Sigmoid colon (tissue), 7 donors: ENCODE results near the gene HAUS5. TPM values are rescaled to one million over a fixed set of nuclear protein-coding genes. Genes with fewer than 3 reads are reported as not detected.
"Not testable (repeated sequence)": the region's sequence is repeated elsewhere in the genome, so short reads cannot be mapped to it uniquely, and the experiment has no call there.

ENCODE experiments used
- DNase-seq: peaks from one replicate; pipeline ENCODE4 v3.0.0-alpha.2; 2019
- H3K27ac ChIP-seq, 4 donors: fragments of 200-600 bp; sonication (generic); one replicate each; pipeline ENCODE4 v1.5.1; 2016 to 2019; ENCODE audit warnings: mild to moderate bottlenecking in 1 of 4
- H3K27me3 ChIP-seq, 3 donors: fragments of 200-600 bp; sonication (generic); one replicate each; pipeline ENCODE4 v1.5.1; 2019; ENCODE audit warnings: mild to moderate bottlenecking in 1 of 3
- H3K36me3 ChIP-seq, 4 donors: fragments of 200-600 bp; sonication (generic); one replicate each; pipeline ENCODE4 v1.5.1; 2016 to 2019
- H3K4me1 ChIP-seq, 4 donors: fragments of 200-600 bp; sonication (generic); one replicate each; pipeline ENCODE4 v1.5.1; 2017 to 2019
- H3K4me3 ChIP-seq, 4 donors: fragments of 200-600 bp; sonication (generic); one replicate each; pipeline ENCODE4 v1.5.1; 2017 to 2019; ENCODE audit warnings: mild to moderate bottlenecking in 2 of 4, moderate library complexity in 1 of 4
- H3K9me3 ChIP-seq, 4 donors: fragments of 200-600 bp in 3 of 4; sonication (generic) in 3 of 4; one replicate each; pipeline versions ENCODE4 v1.5.1 to v1.6.1; 2013 to 2019
- EP300 ChIP-seq, 4 donors: sonication (generic); formaldehyde crosslinking; IDR thresholded peaks; one replicate each; pipeline ENCODE4 v1.6.1; 2017; ENCODE audit warnings: antibody characterized with exemption in 4 of 4
- POLR2A ChIP-seq, 2 donors: fragments of 450-650 bp; IDR thresholded peaks; one replicate each; pipeline ENCODE4 v1.6.1; 2016; ENCODE audit warnings: antibody characterized with exemption in 2 of 2, mild to moderate bottlenecking in 2 of 2, moderate library complexity in 2 of 2
- POLR2AphosphoS5 ChIP-seq, 4 donors: sonication (generic); formaldehyde crosslinking; IDR thresholded peaks; one replicate each; pipeline ENCODE4 v1.6.1; 2017; ENCODE audit warnings: antibody characterized with exemption in 4 of 4
- WGBS, 2 donors: extraction: QIAGEN DNeasy Blood & Tissue Kit; methylation state at CpG; one replicate each; pipeline ENCODE4 v1.1.7; 2013; 5-methylcytosine and 5-hydroxymethylcytosine counted together
- intact Hi-C: fragments of 100-400 bp; cut with DNase I; formaldehyde crosslinking; loops from one replicate; pipeline ENCODE4 v1.15.1; 2023
- polyA plus RNA-seq, 3 donors: library from polyadenylated mRNA; stranded (reverse); fragments of 200-250 nt; gene quantifications; one replicate each; pipeline ENCODE4 v1.2.3, GENCODE V29; 2013
- total RNA-seq, 4 donors: library from RNA; depleted of rRNA; stranded (reverse); fragments of >200 nt; gene quantifications; one replicate each; pipeline ENCODE4 v1.1.0, GENCODE V29; 2016
- TF ChIP-seq, protein P1 (sequence below), 4 experiments: fragments of 450-650 bp in 3 of 4; fragments of 200-600 bp in 1 of 4; IDR thresholded peaks; one replicate each; pipeline ENCODE4 v1.5.1; 2016 to 2019; ENCODE audit warnings: antibody characterized with exemption in 4 of 4, mild to moderate bottlenecking in 3 of 4, moderate library complexity in 2 of 4
- donor health status: healthy with polysubstance abuse.
- donor health status: Bipolar disorder and iron deficiency.
- donor health status: healthy.

HAUS5 gene
- total and polyA plus RNA-seq, 7 donors, result 1.2 to 14.8 (median 5.6) TPM

DNA sequence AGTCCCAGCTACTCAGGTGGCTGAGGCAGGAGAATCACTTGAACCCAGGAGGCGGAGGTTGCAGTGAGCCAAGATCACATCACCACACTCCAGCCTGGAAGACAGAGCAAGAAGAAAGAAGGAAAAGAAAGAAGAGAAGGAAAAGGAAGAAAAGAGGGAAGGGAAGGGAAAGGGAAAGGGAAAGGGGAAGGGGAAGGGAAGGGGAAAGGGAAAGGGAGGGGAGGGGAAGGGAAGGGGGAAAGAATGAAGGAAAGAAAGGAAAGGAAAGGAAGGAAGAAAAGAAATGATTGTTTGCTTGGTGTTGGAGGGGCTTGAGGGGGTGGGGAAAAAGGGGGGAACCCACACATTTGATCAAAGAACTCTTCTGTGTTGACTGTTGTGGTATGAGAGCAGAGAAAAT is 16.6 kb upstream of the HAUS5 start:
- no peak overlapping the region for H3K4me3 ChIP-seq
- no peaks in the 10 kb centered on the region for H3K9me3 ChIP-seq
- no peaks in the 10 kb centered on the region for H3K36me3 ChIP-seq
- H3K27me3 ChIP-seq, result peaks cover 0 to 19% (median 0%) of the 10 kb centered on the region in 3 donors
- no peaks in the 10 kb centered on the region for H3K4me1 ChIP-seq
- 92 to 97% methylated on average over 1 of the region's 1 CpG for WGBS, 2 donors
- TF ChIP-seq POLR2A (IDR thresholded peaks at IDR 0.05), result no peak
- no peak for TF ChIP-seq EP300 (IDR thresholded peaks at IDR 0.05)
- TF ChIP-seq, protein P1, sequence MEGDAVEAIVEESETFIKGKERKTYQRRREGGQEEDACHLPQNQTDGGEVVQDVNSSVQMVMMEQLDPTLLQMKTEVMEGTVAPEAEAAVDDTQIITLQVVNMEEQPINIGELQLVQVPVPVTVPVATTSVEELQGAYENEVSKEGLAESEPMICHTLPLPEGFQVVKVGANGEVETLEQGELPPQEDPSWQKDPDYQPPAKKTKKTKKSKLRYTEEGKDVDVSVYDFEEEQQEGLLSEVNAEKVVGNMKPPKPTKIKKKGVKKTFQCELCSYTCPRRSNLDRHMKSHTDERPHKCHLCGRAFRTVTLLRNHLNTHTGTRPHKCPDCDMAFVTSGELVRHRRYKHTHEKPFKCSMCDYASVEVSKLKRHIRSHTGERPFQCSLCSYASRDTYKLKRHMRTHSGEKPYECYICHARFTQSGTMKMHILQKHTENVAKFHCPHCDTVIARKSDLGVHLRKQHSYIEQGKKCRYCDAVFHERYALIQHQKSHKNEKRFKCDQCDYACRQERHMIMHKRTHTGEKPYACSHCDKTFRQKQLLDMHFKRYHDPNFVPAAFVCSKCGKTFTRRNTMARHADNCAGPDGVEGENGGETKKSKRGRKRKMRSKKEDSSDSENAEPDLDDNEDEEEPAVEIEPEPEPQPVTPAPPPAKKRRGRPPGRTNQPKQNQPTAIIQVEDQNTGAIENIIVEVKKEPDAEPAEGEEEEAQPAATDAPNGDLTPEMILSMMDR (IDR thresholded peaks at IDR 0.05), result no peak
- no peak for TF ChIP-seq POLR2AphosphoS5 (IDR thresholded peaks at IDR 0.05)
- intact Hi-C loops, result no loop called here
- H3K27ac ChIP-seq, result no peak overlapping the region
- no peak for DNase-seq

DNA sequence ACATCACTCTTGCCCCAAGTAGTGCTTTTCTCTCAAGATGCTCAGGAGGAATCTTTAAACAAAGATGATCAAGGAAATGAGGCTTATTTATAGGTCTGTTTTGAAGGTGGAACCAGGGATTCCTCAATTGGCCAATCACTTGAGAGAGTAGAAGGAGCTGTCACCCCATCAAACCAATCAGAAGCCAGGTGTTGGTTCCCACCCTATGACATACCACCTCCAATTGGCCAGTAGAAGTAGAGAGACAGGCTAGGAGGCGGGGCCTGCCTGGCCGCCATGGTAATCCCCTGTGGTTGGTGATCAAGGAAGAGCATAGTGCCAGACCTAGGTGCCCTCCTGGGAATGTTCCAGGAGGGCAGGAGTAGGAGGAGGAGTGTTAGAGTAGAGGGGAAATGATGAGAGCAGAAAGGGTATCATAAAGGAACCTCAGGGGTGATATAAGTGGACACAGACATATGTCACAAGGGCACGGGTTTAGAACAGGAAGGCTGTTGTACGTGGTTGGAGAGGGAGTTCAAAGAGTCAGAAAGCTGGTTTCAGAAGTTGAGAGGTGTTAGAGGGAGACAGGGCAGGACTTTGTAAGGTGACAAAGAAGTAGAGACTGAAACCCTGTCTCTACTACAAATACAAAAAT is 16.1 kb upstream of the HAUS5 start:
- 65 to 73% methylated on average over 4 of the region's 4 CpGs for WGBS, 2 donors

DNA sequence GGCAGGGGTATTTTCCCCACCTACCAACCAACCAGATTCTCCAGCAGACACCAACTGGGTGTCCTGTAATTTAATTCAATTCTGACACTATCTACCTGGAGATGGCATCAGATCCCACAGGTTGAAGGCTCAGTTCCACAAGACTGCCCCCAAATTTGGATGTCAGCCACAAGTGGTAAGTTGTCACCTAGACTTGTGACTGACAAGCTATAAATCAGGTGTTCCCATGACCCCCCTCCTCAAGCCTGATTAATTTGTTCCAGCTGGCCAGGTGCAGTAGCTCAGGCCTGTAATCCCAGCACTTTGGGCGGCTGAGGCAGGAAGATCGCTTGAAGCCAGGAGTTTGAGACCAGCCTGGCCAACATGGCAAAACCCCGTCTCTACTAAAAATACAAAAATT is 10.6 kb upstream of the HAUS5 start:
- TF ChIP-seq EP300 (IDR thresholded peaks at IDR 0.05), result no peak
- no peak for TF ChIP-seq POLR2A (IDR thresholded peaks at IDR 0.05)
- TF ChIP-seq, protein P1 (IDR thresholded peaks at IDR 0.05), result no peak
- TF ChIP-seq POLR2AphosphoS5 (IDR thresholded peaks at IDR 0.05), result no peak
- DNase-seq, result no peak

More for the DNA sequence above, 16.1 kb upstream of the HAUS5 start:
- Histone ChIP-seq H3K9me3 (no peaks in the 10 kb centered on the region), H3K4me1 (no peaks in the 10 kb centered on the region), H3K27ac (no peak overlapping the region), H3K27me3 (peaks cover 0 to 19% (median 0%) of the 10 kb centered on the region in 3 donors), H3K36me3 (no peaks in the 10 kb centered on the region), H3K4me3 (no peak overlapping the region)
- intact Hi-C loops, result no loop called here
- TF ChIP-seq POLR2A (IDR thresholded peaks at IDR 0.05), result no peak
- TF ChIP-seq, protein P1 (IDR thresholded peaks at IDR 0.05), result no peak
- TF ChIP-seq EP300 (IDR thresholded peaks at IDR 0.05), result no peak
- no peak for TF ChIP-seq POLR2AphosphoS5 (IDR thresholded peaks at IDR 0.05)
- no peak for DNase-seq

DNA sequence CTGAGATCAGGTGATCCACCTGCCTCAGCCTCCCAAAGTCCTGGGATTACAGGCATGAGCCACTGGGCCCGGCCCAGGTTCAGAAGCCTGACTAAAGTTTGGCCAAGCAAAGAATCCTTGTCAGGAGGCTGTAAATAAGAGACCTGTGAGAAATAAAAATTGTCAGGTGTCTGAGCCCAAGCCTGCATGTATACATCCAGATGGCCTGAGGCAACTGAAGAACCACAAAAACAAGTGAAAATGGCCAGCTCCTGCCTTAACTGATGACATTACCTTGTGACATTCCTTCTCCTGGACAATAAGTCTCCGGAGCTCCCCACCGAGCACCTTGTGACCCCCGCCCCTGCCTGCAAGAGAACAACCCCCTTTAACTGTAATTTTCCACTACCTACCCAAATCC is 8.1 kb upstream of the HAUS5 start:
- H3K9me3 ChIP-seq, H3K27me3 ChIP-seq, H3K4me3 ChIP-seq, intact Hi-C loops, DNase-seq, H3K27ac ChIP-seq, H3K4me1 ChIP-seq, H3K36me3 ChIP-seq: not testable (repeated sequence)
- 84 to 88% methylated on average over 4 of the region's 4 CpGs for WGBS, 2 donors

More for the DNA sequence above, 10.6 kb upstream of the HAUS5 start:
- Histone ChIP-seq H3K4me3 (no peak overlapping the region), H3K9me3 (no peaks in the 10 kb centered on the region), H3K27me3 (no peaks in the 10 kb centered on the region), H3K27ac (no peak overlapping the region), H3K4me1 (no peaks in the 10 kb centered on the region), H3K36me3 (no peaks in the 10 kb centered on the region)
- 91 to 93% methylated on average over 3 of the region's 3 CpGs for WGBS, 2 donors
- intact Hi-C loops, result no loop called here

DNA sequence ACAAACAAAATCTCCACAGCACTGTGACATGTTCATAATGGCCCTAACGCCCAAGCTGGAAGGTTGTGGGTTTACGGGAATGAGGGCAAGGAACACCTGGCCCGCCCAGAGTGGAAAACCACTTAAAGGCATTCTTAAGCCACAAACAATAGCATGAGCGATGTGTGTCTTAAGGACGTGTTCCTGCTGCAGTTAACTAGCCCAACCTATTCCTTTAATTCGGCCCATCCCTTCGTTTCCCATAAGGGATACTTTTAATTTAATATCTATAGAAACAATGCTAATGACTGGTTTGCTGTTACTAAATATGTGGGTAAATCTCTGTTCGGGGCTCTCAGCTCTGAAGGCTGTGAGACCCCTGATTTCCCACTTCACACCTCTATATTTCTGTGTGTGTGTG is 5.4 kb upstream of the HAUS5 start:
- H3K36me3 ChIP-seq, H3K9me3 ChIP-seq, H3K4me3 ChIP-seq, H3K27me3 ChIP-seq, intact Hi-C loops, H3K27ac ChIP-seq, H3K4me1 ChIP-seq, DNase-seq: not testable (repeated sequence)
- WGBS, 2 donors, result 90 to 92% methylated on average over 8 of the region's 8 CpGs

DNA sequence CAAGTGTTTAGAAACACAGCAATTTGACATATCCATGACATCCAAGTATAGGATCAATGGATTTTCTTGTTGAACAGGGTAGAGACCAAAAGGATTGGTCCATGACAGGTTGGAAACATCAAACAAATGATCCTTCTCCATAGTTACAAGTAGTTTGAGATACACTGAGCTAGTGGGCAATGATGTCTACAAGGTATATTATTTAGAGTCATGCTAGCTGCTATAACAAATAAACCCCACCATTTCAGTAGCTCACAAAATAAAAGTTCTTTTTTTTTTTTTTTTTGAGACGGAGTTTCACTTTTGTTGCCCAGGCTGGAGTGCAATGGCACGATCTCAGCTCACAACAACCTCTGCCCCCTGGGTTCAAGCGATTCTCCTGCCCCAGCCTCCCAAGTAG is 4.9 kb upstream of the HAUS5 start:
- WGBS, 2 donors, result 88 to 89% methylated on average over 3 of the region's 3 CpGs
- Histone ChIP-seq H3K4me3 (no peak overlapping the region), H3K9me3 (no peaks in the 10 kb centered on the region), H3K27me3 (no peaks in the 10 kb centered on the region), H3K27ac (no peak overlapping the region), H3K36me3 (no peaks in the 10 kb centered on the region), H3K4me1 (peaks cover 0 to 7% (median 3%) of the 10 kb centered on the region in 4 donors)
- no peak for DNase-seq
- intact Hi-C loops, result no loop called here
- TF ChIP-seq, protein P1 (IDR thresholded peaks at IDR 0.05), result no peak
- no peak for TF ChIP-seq EP300 (IDR thresholded peaks at IDR 0.05)
